Nucleus accumbens (tissue), 56 donors: ENCODE results near the gene MISP.
"Not testable (repeated sequence)": the region's sequence is repeated elsewhere in the genome, so short reads cannot be mapped to it uniquely, and the experiment has no call there.

Source experiments
- DNase-seq, 56 donors: peaks; one replicate each; lab custom pipeline; 2025; lab: John Stamatoyannopoulos, UW

Gene MISP

GRCh38 chr19:750640-751423 lies at the start of gene MISP:
Gene MISP, plus strand, starts transcription at chr19:751112. Its CDS starts 5,835 bp downstream, at chr19:756947.
- DNase-seq, result peak in 1 of 56 donors; percentile 43

GRCh38 chr19:702847-703246 lies 48.1 kb upstream of the MISP start:
- not testable (repeated sequence) for DNase-seq

- DNase-seq, result no peak
Observed at GRCh38 chr19:703329-703650, 47.6 kb upstream of the MISP start.

- peak in 32 of 56 donors; percentile 10 to 84 (median 50) for DNase-seq
Observed at GRCh38 chr19:703651-704446, 47.1 kb upstream of the MISP start.

GRCh38 chr19:704447-704741 lies 46.5 kb upstream of the MISP start:
- no peak for DNase-seq

- DNase-seq, result peak in 26 of 56 donors; percentile 10 to 67 (median 35)
Observed at GRCh38 chr19:708154-709143, 42.5 kb upstream of the MISP start, which contains the start of gene PALM. Gene PALM, plus strand, starts transcription at chr19:708935. Its CDS starts 212 bp downstream, at chr19:709147.

- peak in 3 of 56 donors; percentile 13 to 48 (median 38) for DNase-seq
Observed at GRCh38 chr19:709196-709964, 41.5 kb upstream of the MISP start.

- peak in 34 of 56 donors; percentile 4 to 69 (median 30) for DNase-seq
Observed at GRCh38 chr19:709965-710571, 40.8 kb upstream of the MISP start.

GRCh38 chr19:710767-711166 lies 40.1 kb upstream of the MISP start:
- DNase-seq, result peak in 2 of 56 donors; percentile 8 to 17

GRCh38 chr19:711254-711653 lies 39.7 kb upstream of the MISP start:
- no peak for DNase-seq

- no peak for DNase-seq
Observed at GRCh38 chr19:715347-715746, 35.6 kb upstream of the MISP start.

GRCh38 chr19:718251-718951 lies 32.5 kb upstream of the MISP start:
- DNase-seq, result peak in 20 of 56 donors; percentile 10 to 64 (median 32)

- DNase-seq, result peak in 47 of 56 donors; percentile 8 to 80 (median 52)
Observed at GRCh38 chr19:718991-719512, 31.9 kb upstream of the MISP start.

- peak in 37 of 56 donors; percentile 13 to 78 (median 44) for DNase-seq
Observed at GRCh38 chr19:719636-720344, 31.1 kb upstream of the MISP start.

GRCh38 chr19:720345-721160 lies 30.4 kb upstream of the MISP start:
- DNase-seq, result peak in 53 of 56 donors; percentile 10 to 89 (median 51)

GRCh38 chr19:722553-723101 lies 28.3 kb upstream of the MISP start:
- peak in 3 of 56 donors; percentile 21 to 30 (median 22) for DNase-seq
